ENCODE results near the gene MED17. TPM values are rescaled to one million over a fixed set of nuclear protein-coding genes. Genes with fewer than 3 reads are reported as not detected.

MED17 gene
- total RNA-seq, 2 experiments from 2014 or later, result 23.0 to 33.3 TPM

DNA sequence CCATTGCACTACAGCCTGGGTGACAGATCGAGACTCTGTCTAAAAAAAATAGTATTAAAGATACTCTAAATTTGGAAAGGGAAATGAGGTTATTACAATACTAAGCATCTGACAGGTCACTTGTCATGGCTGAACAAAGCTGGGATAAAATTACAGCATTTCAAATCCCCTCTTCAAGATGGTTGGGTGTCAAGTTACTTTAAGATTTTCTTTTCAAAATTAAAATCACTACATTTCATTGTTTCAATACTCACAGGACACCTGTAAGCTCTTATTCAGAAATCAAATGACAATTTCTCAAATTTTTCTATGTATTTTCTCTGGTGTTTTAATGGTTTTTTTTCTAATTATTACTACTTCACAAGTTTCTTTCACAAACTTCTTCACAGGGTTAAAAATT, 48.5 kb upstream of the MED17 start:
- no peaks in the 10 kb centered on the region for H3K9me3 ChIP-seq (ENCODE audit: low read length)
- peaks cover 100% of the 10 kb centered on the region for H3K36me3 ChIP-seq (ENCODE audit: insufficient read depth, low read length)
- peaks cover 92% of the 10 kb centered on the region for H4K20me1 ChIP-seq (ENCODE audit: insufficient read depth, low read length)
- CTCF ChIA-PET (ENCODE audit: unreplicated experiment), result interaction anchor here (0.5 kb wide), 1 partner anchor 54 kb away, joined by 3 read pairs; no protein-coding TSS in a partner anchor
- H3K4me2 ChIP-seq (ENCODE audit: low read length), result peak overlapping the region; percentile 87
- H3K79me2 ChIP-seq (ENCODE audit: insufficient read depth, low read depth, low read length), result peaks cover 81% of the 10 kb centered on the region
- POLR2A ChIA-PET, result interaction anchor here (0.6 to 1.2 kb wide), 4 partner anchors 20 to 748 kb away, joined by 3 to 7 read pairs (median 3); partner anchors contain the start of gene MED17
- no TSS peak for BruUV-seq (replicated peaks)
- no peak for TF ChIP-seq EZH2phosphoT487 (IDR thresholded peaks at IDR 0.05; ENCODE audit: borderline replicate concordance, low read depth, low read length)
- TF ChIP-seq, protein P1, sequence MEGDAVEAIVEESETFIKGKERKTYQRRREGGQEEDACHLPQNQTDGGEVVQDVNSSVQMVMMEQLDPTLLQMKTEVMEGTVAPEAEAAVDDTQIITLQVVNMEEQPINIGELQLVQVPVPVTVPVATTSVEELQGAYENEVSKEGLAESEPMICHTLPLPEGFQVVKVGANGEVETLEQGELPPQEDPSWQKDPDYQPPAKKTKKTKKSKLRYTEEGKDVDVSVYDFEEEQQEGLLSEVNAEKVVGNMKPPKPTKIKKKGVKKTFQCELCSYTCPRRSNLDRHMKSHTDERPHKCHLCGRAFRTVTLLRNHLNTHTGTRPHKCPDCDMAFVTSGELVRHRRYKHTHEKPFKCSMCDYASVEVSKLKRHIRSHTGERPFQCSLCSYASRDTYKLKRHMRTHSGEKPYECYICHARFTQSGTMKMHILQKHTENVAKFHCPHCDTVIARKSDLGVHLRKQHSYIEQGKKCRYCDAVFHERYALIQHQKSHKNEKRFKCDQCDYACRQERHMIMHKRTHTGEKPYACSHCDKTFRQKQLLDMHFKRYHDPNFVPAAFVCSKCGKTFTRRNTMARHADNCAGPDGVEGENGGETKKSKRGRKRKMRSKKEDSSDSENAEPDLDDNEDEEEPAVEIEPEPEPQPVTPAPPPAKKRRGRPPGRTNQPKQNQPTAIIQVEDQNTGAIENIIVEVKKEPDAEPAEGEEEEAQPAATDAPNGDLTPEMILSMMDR (conservative IDR thresholded peaks at IDR 0.05; ENCODE audit: low read length), result no peak
- H2AFZ ChIP-seq (ENCODE audit: low read length), result no peak overlapping the region
- H3K9me2 ChIP-seq (ENCODE audit: insufficient read depth, low read length), result no peaks in the 10 kb centered on the region
- no peak overlapping the region for H3K27ac ChIP-seq (ENCODE audit: low read depth, low read length, poor library complexity, severe bottlenecking)
- intact Hi-C loops (cut with micrococcal nuclease; ENCODE audit: unreplicated experiment), result no loop called here
- DNase-seq (ENCODE audit: low spot score), result no peak
- H3K4me3 ChIP-seq (ENCODE audit: low read depth, low read length, poor library complexity, severe bottlenecking), result peak overlapping the region; percentile 96
- peaks cover 67% of the 10 kb centered on the region for H3K4me1 ChIP-seq (ENCODE audit: insufficient read depth, low read length, poor library complexity, severe bottlenecking)

DNA sequence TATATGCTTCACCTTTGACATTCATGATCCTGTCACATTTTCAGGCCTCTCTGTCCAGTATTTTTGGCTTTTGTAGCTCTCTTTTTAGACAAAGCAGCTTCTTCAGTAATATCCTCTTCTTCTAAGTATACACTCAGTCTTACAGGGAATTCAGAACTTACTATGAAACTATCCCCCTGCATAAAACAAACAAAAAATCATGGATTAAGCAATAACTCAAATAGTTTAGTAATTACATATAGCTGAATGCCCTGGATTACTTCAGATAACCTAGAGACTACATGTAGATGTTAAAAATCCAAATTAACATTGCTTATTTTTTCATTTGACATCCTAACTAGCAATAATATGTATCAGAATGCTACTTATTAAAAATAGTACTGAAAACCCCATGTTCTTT, 48.0 kb upstream of the MED17 start:
- H3K9me3 ChIP-seq (ENCODE audit: low read length), result no peaks in the 10 kb centered on the region
- CTCF ChIA-PET (ENCODE audit: unreplicated experiment), result interaction anchor here (0.5 kb wide), 1 partner anchor 55 kb away, joined by 3 read pairs; no protein-coding TSS in a partner anchor
- peak overlapping the region; percentile 87 for H3K4me2 ChIP-seq (ENCODE audit: low read length)
- peaks cover 87% of the 10 kb centered on the region for H4K20me1 ChIP-seq (ENCODE audit: insufficient read depth, low read length)
- BruUV-seq (replicated peaks), result no TSS peak
- H3K27ac ChIP-seq (ENCODE audit: low read depth, low read length, poor library complexity, severe bottlenecking), result peak overlapping the region; percentile 78
- no peak overlapping the region for H2AFZ ChIP-seq (ENCODE audit: low read length)
- H3K4me1 ChIP-seq (ENCODE audit: insufficient read depth, low read length, poor library complexity, severe bottlenecking), result peaks cover 67% of the 10 kb centered on the region
- DNase-seq (ENCODE audit: low spot score), result no peak
- peaks cover 100% of the 10 kb centered on the region for H3K36me3 ChIP-seq (ENCODE audit: insufficient read depth, low read length)
- intact Hi-C loops (cut with micrococcal nuclease; ENCODE audit: unreplicated experiment), result no loop called here
- POLR2A ChIA-PET, result interaction anchor here (0.6 to 1.2 kb wide), 6 partner anchors 9 to 748 kb away, joined by 3 to 9 read pairs (median 4); partner anchors contain the start of gene MED17
- TF ChIP-seq, protein P1 (conservative IDR thresholded peaks at IDR 0.05; ENCODE audit: low read length), result no peak
- no peak for TF ChIP-seq EZH2phosphoT487 (IDR thresholded peaks at IDR 0.05; ENCODE audit: borderline replicate concordance, low read depth, low read length)
- peaks cover 86% of the 10 kb centered on the region for H3K79me2 ChIP-seq (ENCODE audit: insufficient read depth, low read depth, low read length)
- H3K4me3 ChIP-seq (ENCODE audit: low read depth, low read length, poor library complexity, severe bottlenecking), result peak overlapping the region; percentile 96
- no peaks in the 10 kb centered on the region for H3K9me2 ChIP-seq (ENCODE audit: insufficient read depth, low read length)

DNA sequence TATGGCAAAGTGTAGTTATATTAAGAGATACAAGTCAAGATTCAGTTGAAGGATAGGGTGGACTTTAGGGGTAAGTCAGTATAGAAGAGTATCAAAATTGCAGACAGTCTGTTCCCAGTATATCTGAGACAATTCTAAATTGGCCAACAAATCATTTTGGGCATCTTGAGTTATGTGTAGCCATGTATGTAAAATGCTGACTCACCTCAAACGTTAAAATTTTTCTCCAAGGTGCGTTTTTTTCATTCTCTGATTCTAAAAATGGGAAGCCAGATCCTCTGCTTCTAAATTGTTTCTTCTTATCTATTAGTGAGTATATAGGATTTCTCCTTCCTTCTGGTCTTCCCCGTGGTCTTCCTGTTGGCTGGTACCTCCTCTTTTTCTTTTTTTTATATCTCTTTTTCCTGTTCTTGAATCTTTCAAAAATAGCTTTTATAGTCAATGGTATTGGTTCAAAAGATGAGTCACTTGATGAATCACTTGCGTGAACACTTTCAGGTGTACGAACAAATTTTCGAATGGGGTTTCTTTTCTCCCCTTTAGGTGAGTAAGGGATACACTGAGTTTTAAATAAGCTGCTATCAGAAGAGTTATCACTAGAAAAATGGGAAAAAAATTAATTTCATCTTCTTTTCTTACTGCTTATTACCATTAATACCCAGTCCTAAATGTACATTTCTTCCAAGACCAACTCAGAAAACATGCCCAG, 46.0 kb upstream of the MED17 start:
- TF ChIP-seq, protein P1 (conservative IDR thresholded peaks at IDR 0.05; ENCODE audit: low read length), result no peak
- TF ChIP-seq EZH2phosphoT487 (IDR thresholded peaks at IDR 0.05; ENCODE audit: borderline replicate concordance, low read depth, low read length), result no peak
- Histone ChIP-seq H3K9me3 (ENCODE audit: low read length) (no peaks in the 10 kb centered on the region), H3K36me3 (ENCODE audit: insufficient read depth, low read length) (peaks cover 83% of the 10 kb centered on the region), H3K4me3 (ENCODE audit: low read depth, low read length, poor library complexity, severe bottlenecking) (peak overlapping the region; percentile 96), H2AFZ (ENCODE audit: low read length) (no peak overlapping the region), H3K4me2 (ENCODE audit: low read length) (peak overlapping the region; percentile 87), H3K79me2 (ENCODE audit: insufficient read depth, low read depth, low read length) (peaks cover 98% of the 10 kb centered on the region), H3K4me1 (ENCODE audit: insufficient read depth, low read length, poor library complexity, severe bottlenecking) (peaks cover 66% of the 10 kb centered on the region), H4K20me1 (ENCODE audit: insufficient read depth, low read length) (peaks cover 68% of the 10 kb centered on the region), H3K27ac (ENCODE audit: low read depth, low read length, poor library complexity, severe bottlenecking) (peak overlapping the region; percentile 78), H3K9me2 (ENCODE audit: insufficient read depth, low read length) (no peaks in the 10 kb centered on the region)
- BruUV-seq (replicated peaks), result no TSS peak
- intact Hi-C loops (cut with micrococcal nuclease; ENCODE audit: unreplicated experiment), result no loop called here
- POLR2A ChIA-PET, result interaction anchor here (0.6 to 1.4 kb wide), 7 partner anchors 8 to 397 kb away, joined by 3 to 8 read pairs (median 4); partner anchors contain the start of gene MED17
- CTCF ChIA-PET (ENCODE audit: unreplicated experiment), result no interaction called here
- no peak for DNase-seq (ENCODE audit: low spot score)
